ENCODE results near the gene PANK4. TPM values are rescaled to one million over a fixed set of nuclear protein-coding genes. Genes with fewer than 3 reads are reported as not detected.

PANK4 gene
- total and polyA plus RNA-seq, 9 of the 15 experiments (the other 6 are each of a cell fraction or from before 2014, with no cell fraction given) = 0.93 to 55.6 (median 31.5) TPM

GRCh38 chr1:2539312-2539907, 13.0 kb upstream of the PANK4 start (continued):
- TF ChIP-seq TFAP4 (CRISPR knock-in tag; IDR thresholded peaks at IDR 0.05; ENCODE audit: borderline replicate concordance) (peak; percentile 42; the same call in 1 of the 2 replicates), MAFF (IDR thresholded peaks at IDR 0.05; ENCODE audit: low read length) (no peak)

GRCh38 chr1:2538872-2539271, 12.5 kb upstream of the PANK4 start:
- FAIRE-seq (no peak), DNase-seq (ENCODE audit: extremely low read depth in 1 of 4, low spot score in 3 of 4) (no peak), ATAC-seq (no peak)
- peaks cover 10 to 38% of the 10 kb centered on the region in 2 experiments; a peak in 4 of 5 replicates for H3K27me3 ChIP-seq (ENCODE audit: control insufficient read depth in 2 of 2, insufficient read depth in 2 of 2, low read length in 2 of 2)
- intact Hi-C loops (cut with micrococcal nuclease) = no loop called here
- H3K4me3 ChIP-seq = no peak overlapping the region
- TF ChIP-seq ZNF23 (CRISPR knock-in tag; IDR thresholded peaks at IDR 0.05) (no peak), SMARCA5 (IDR thresholded peaks at IDR 0.05) (peak; percentile 30; the same call in 1 of the 2 replicates), PTBP1 (IDR thresholded peaks at IDR 0.05; ENCODE audit: low read depth, low read length) (0 out of 2 replicates have a peak, but pooled peaks have one; percentile 13), BCOR (IDR thresholded peaks at IDR 0.05) (peak; percentile 83), KDM1A (IDR thresholded peaks at IDR 0.05) (peak in 1 of 2 experiments; percentile 41; a peak in 2 of 4 replicates)
- H2AFZ ChIP-seq (ENCODE audit: low read depth, low read length) = no peak overlapping the region
- 31% methylated on average over 8 of the region's 8 CpGs for WGBS (ENCODE audit: insufficient coverage, low coverage, missing lambda C conversion rate)
- no peaks in the 10 kb centered on the region for H4K20me1 ChIP-seq (replicated peaks; ENCODE audit: control insufficient read depth, insufficient read depth, low read length)
- in situ Hi-C loops (cut with MboI) = loop anchor here (5.0 to 25.0 kb wide), 2 partner anchors 127 to 352 kb away; partner anchors contain the start of genes FAAP20 and PEX10
- no peak overlapping the region for H3K27ac ChIP-seq (ENCODE audit: extremely low read depth, low read depth, low read length)
- peaks cover 33 to 78% of the 10 kb centered on the region in 2 experiments for H3K4me1 ChIP-seq (replicated peaks in 1 of 2; ENCODE audit: control insufficient read depth in 2 of 2, insufficient read depth in 2 of 2, low read length in 2 of 2)
- no peak overlapping the region for H3K4me2 ChIP-seq (ENCODE audit: insufficient read depth, low read length)
- peaks cover 3% of the 10 kb centered on the region for H3K9me1 ChIP-seq (ENCODE audit: control insufficient read depth, insufficient read depth, low read length)
- no peaks in the 10 kb centered on the region for H3K9me3 ChIP-seq (replicated peaks; ENCODE audit: control insufficient read depth, insufficient read depth, low read depth, low read length)
- no TSS peak for BruUV-seq (replicated peaks)
- no peaks in the 10 kb centered on the region for H3K36me3 ChIP-seq (ENCODE audit: control insufficient read depth, insufficient read depth, low read length)
- no peak overlapping the region for H3K9ac ChIP-seq (ENCODE audit: insufficient read depth in 1 of 2, low read depth in 2 of 2, low read length in 2 of 2)
- ChIA-PET CTCF (ENCODE audit: low intra/inter-chr PET ratio) (no interaction called here), POLR2A (interaction anchor here (0.5 to 0.7 kb wide), 3 partner anchors 18 to 318 kb away, joined by 3 to 4 read pairs (median 3); no protein-coding TSS in a partner anchor)
- H3K79me2 ChIP-seq (ENCODE audit: control insufficient read depth, insufficient read depth, low read length) = no peaks in the 10 kb centered on the region
